Measurements from ENCODE around the gene ZDHHC22.

Gene ZDHHC22

GRCh38 chr14:77084985-77085384, 56.6 kb downstream of the ZDHHC22 start:
- no peak for DNase-seq (ENCODE audit: low read depth, low spot score)

GRCh38 chr14:77083082-77083481, 58.5 kb downstream of the ZDHHC22 start:
- no peak for DNase-seq (ENCODE audit: low read depth, low spot score)

- no peak for DNase-seq (ENCODE audit: low read depth, low spot score)
These were observed 59.2 kb downstream of the ZDHHC22 start for GRCh38 chr14:77082356-77082755.

Measured in ELF-1 (cell line).